Esophagus muscularis mucosa (tissue), 4 donors: Measurements from ENCODE around the gene MPL. TPM values are rescaled to one million over a fixed set of nuclear protein-coding genes. Genes with fewer than 3 reads are reported as not detected.
"Not testable (repeated sequence)": the region's sequence is repeated elsewhere in the genome, so short reads cannot be mapped to it uniquely, and the experiment has no call there.

ENCODE experiments used
- DNase-seq: peaks from one replicate; pipeline ENCODE4 v3.0.0-alpha.2; 2017; ENCODE audit errors: extremely low spot score
- H3K27ac ChIP-seq, 4 donors: fragments of 200-600 bp; sonication (generic); replicated peaks in 1 of 4; 1 replicate in 3 of 4; 2 replicates in 1 of 4; pipeline ENCODE4 v1.5.1; 2016 to 2019; ENCODE audit warnings: mild to moderate bottlenecking in 1 of 4
- H3K27me3 ChIP-seq, 4 donors: fragments of 200-600 bp; sonication (generic); one replicate each; pipeline versions ENCODE4 v1.5.1 to v1.6.0; 2016 to 2019
- H3K36me3 ChIP-seq, 4 donors: fragments of 200-600 bp; sonication (generic); one replicate each; pipeline ENCODE4 v1.5.1; 2016 to 2019
- H3K4me1 ChIP-seq, 4 donors: fragments of 200-600 bp; sonication (generic); one replicate each; pipeline ENCODE4 v1.5.1; 2016 to 2019
- H3K4me3 ChIP-seq, 4 donors: fragments of 200-600 bp; sonication (generic); 1 replicate in 2 of 4; 2 replicates in 2 of 4; pipeline ENCODE4 v1.5.1; 2016 to 2019; ENCODE audit warnings: mild to moderate bottlenecking in 4 of 4, moderate library complexity in 1 of 4
- H3K9me3 ChIP-seq, 4 donors: fragments of 200-600 bp; sonication (generic); 1 replicate in 3 of 4; 2 replicates in 1 of 4; pipeline ENCODE4 v1.5.1; 2016 to 2019
- CTCF ChIP-seq, 3 experiments: fragments of 200-600 bp in 2 of 3; fragments of 450-650 bp in 1 of 3; sonication (generic) in 2 of 3; IDR thresholded peaks; one replicate each; pipeline ENCODE4 v1.5.1; 2017 to 2019; ENCODE audit warnings: antibody characterized with exemption in 3 of 3, mild to moderate bottlenecking in 2 of 3, moderate library complexity in 1 of 3
- EP300 ChIP-seq: sonication (generic); formaldehyde crosslinking; IDR thresholded peaks from one replicate; pipeline ENCODE4 v1.6.1; 2017; ENCODE audit warnings: antibody characterized with exemption
- POLR2A ChIP-seq: fragments of 450-650 bp; IDR thresholded peaks from one replicate; pipeline ENCODE4 v1.6.1; 2017; ENCODE audit warnings: antibody characterized with exemption, moderate library complexity, mild to moderate bottlenecking, low read depth
- POLR2AphosphoS5 ChIP-seq, 2 donors: sonication (generic); formaldehyde crosslinking; IDR thresholded peaks; one replicate each; pipeline ENCODE4 v1.6.1; 2017; ENCODE audit warnings: antibody characterized with exemption in 2 of 2
- WGBS: methylation state at CpG from one replicate; pipeline ENCODE4 v1.1.5; 2018; 5-methylcytosine and 5-hydroxymethylcytosine counted together
- intact Hi-C: fragments of 100-400 bp; cut with DNase I; formaldehyde crosslinking; loops from one replicate; pipeline ENCODE4 v1.15.1; 2023
- total RNA-seq, 4 donors: library from RNA; depleted of rRNA; stranded (reverse); fragments of >200 nt; gene quantifications; one replicate each; pipeline versions ENCODE4 v1.1.0 to v1.2.1, GENCODE V29; 2016

The MPL gene
- total RNA-seq, 4 donors from 2014 or later: 0.13 to 0.63 TPM; not detected in 2

DNA sequence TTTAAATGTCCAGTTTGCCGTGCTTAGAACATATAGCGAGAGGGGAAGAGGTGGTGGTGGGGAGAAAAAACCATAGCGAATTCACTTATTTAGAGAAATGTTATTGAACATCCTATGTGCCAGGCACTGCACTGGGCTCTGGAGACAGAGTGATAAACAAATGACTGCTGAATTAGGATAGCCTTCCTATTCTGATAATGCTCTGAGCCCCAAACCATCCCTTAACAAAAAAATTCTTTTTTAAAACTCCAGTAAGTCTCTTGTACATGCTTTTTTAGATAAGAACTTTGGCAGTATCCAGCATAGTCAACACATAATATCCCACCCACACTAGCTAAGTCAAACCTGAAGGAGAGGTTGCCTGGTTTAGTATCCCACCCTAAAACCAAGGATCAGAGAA, 60.6 kb downstream of the MPL start:
- WGBS: 97% methylated on average over 3 of the region's 3 CpGs
- H3K9me3 ChIP-seq: no peaks in the 10 kb centered on the region
- H3K4me1 ChIP-seq: peaks cover 0 to 11% (median 8%) of the 10 kb centered on the region in 4 donors
- H3K27me3 ChIP-seq: no peaks in the 10 kb centered on the region
- no peak overlapping the region for H3K4me3 ChIP-seq
- DNase-seq: no peak
- intact Hi-C loops: no loop called here
- no peak overlapping the region for H3K27ac ChIP-seq
- TF ChIP-seq CTCF (IDR thresholded peaks at IDR 0.05): no peak
- no peak for TF ChIP-seq POLR2AphosphoS5 (IDR thresholded peaks at IDR 0.05)
- TF ChIP-seq POLR2A: no peak
- TF ChIP-seq EP300: no peak
- peaks cover 3 to 9% (median 7%) of the 10 kb centered on the region in 4 donors for H3K36me3 ChIP-seq

- WGBS: 97% methylated on average over 9 of the region's 9 CpGs
- H3K27ac ChIP-seq, intact Hi-C loops, H3K4me3 ChIP-seq, DNase-seq, H3K9me3 ChIP-seq, H3K27me3 ChIP-seq: not testable (repeated sequence)
- Histone ChIP-seq H3K4me1 (peaks cover 5 to 12% (median 8%) of the 10 kb centered on the region in 4 donors), H3K36me3 (peaks cover 25 to 30% (median 26%) of the 10 kb centered on the region in 4 donors)
Observed at GRCh38 chr1:43400441-43400840, 62.8 kb downstream of the MPL start.

DNA sequence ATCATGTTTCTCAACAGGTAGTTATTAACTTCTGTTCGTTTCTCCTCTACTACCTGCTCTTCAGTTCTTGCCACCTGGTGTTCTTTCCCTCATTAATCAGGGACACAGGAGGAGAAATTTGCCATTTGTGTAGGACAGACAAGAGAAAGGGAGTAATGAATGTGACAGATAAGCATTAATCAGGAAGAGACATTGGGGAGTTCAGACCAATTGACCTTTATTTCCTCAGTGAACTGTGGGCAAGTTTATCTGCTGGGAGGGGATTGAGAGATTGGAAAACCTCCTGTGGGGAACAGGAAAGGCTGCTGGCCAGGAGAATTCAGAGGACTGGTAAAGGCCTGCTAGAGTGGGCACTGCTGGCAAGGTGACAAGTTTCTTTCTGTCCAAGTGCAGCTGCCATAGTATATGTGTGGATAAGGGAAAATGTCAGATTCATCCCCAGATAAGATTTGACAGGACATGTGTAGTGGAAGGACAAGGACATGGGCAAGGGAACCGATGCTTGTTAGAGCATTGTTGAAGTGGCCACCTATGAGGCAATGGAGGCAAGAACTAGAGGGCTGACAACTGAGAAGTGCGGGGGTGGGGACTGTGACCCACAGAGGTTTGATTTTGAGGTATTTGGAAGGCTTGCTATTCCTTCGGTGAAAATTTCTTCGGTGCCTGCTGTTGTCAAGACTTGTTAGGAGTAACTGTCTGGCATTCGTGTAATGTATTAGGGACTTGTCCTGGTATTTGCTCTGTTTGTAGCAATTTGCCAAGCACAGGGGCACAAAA, 64.7 kb downstream of the MPL start:
- Histone ChIP-seq H3K27ac (no peak overlapping the region), H3K4me3 (no peak overlapping the region), H3K27me3 (no peaks in the 10 kb centered on the region), H3K36me3 (peaks cover 43 to 49% (median 45%) of the 10 kb centered on the region in 4 donors), H3K4me1 (peaks cover 0 to 9% (median 1%) of the 10 kb centered on the region in 4 donors), H3K9me3 (no peaks in the 10 kb centered on the region)
- intact Hi-C loops: no loop called here
- TF ChIP-seq POLR2A: no peak
- TF ChIP-seq POLR2AphosphoS5 (IDR thresholded peaks at IDR 0.05): no peak
- no peak for TF ChIP-seq CTCF (IDR thresholded peaks at IDR 0.05)
- no peak for TF ChIP-seq EP300
- WGBS: 88% methylated on average over 6 of the region's 6 CpGs
- no peak for DNase-seq

Other genes with a start within 250 kb of the MPL start
- 10 to 100 TPM; 49.8 to 71.7 (median 58.4) TPM for gene EBNA1BP2, start 165.5 kb upstream of the MPL start, total RNA-seq
- gene CFAP57, start 165.5 kb upstream of the MPL start, total RNA-seq: not detected
- gene TMEM125, start 67.8 kb upstream of the MPL start, total RNA-seq: under 1 TPM in 2 of 4 donors, not detected in 2; 0.26 to 0.40 TPM
- gene C1orf210, start 52.2 kb upstream of the MPL start, total RNA-seq: not detected
- 10 to 100 TPM; 16.2 to 51.1 (median 32.6) TPM for gene TIE1, start 36.8 kb upstream of the MPL start, total RNA-seq
- 1 to 10 TPM in 1 of 4 donors, under 1 TPM in 1, not detected in 2; 0.42 to 1.7 TPM for gene CDC20, start 21.2 kb downstream of the MPL start, total RNA-seq
- gene ELOVL1, start 30.2 kb downstream of the MPL start, total RNA-seq: 10 to 100 TPM; 25.7 to 63.2 (median 49.1) TPM
- gene MED8, start 52.0 kb downstream of the MPL start, total RNA-seq: 10 to 100 TPM; 27.6 to 34.1 (median 32.0) TPM
- 10 to 100 TPM; 25.2 to 45.9 (median 31.3) TPM for gene SZT2, start 52.1 kb downstream of the MPL start, total RNA-seq
- gene HYI, start 116.1 kb downstream of the MPL start, total RNA-seq: 10 to 100 TPM; 36.3 to 60.5 (median 50.6) TPM
- gene PTPRF, start 193.1 kb downstream of the MPL start, total RNA-seq: 10 to 100 TPM; 33.8 to 84.2 (median 53.7) TPM